Activated CD8-positive, alpha-beta memory T cell treated with anti-CD3 and anti-CD28 coated beads, Interleukin-2, amount 50 U/mL, for 24 hours (primary cell): ENCODE results near the gene HNRNPAB.
"Not testable (repeated sequence)": the region's sequence is repeated elsewhere in the genome, so short reads cannot be mapped to it uniquely, and the experiment has no call there.

ENCODE experiments used
- DNase-seq: peaks from one replicate; pipeline ENCODE4 v3.0.0-alpha.2; 2020; ENCODE audit errors: extremely low read depth

The HNRNPAB gene

GRCh38 chr5:178212241-178213002 is 8.1 kb downstream of the HNRNPAB start:
- no peak for DNase-seq

- DNase-seq, result no peak
Measured at GRCh38 chr5:178213003-178213461, 8.7 kb downstream of the HNRNPAB start.

- no peak for DNase-seq
Measured at GRCh38 chr5:178213748-178214151, 9.4 kb downstream of the HNRNPAB start.

GRCh38 chr5:178214160-178214803 is 9.9 kb downstream of the HNRNPAB start:
- DNase-seq, result no peak

GRCh38 chr5:178215280-178216002 is 11.1 kb downstream of the HNRNPAB start:
- no peak for DNase-seq

- no peak for DNase-seq
Measured at GRCh38 chr5:178216088-178216534, 11.8 kb downstream of the HNRNPAB start.

GRCh38 chr5:178216779-178217178 is 12.4 kb downstream of the HNRNPAB start:
- no peak for DNase-seq

GRCh38 chr5:178218237-178218776 is 14.0 kb downstream of the HNRNPAB start:
- DNase-seq, result no peak

GRCh38 chr5:178218827-178219226 is 14.5 kb downstream of the HNRNPAB start:
- no peak for DNase-seq

GRCh38 chr5:178221282-178221681 is 16.9 kb downstream of the HNRNPAB start:
- no peak for DNase-seq

GRCh38 chr5:178221853-178222252 is 17.5 kb downstream of the HNRNPAB start:
- DNase-seq, result no peak

- DNase-seq, result no peak
Measured at GRCh38 chr5:178222292-178222691, 18.0 kb downstream of the HNRNPAB start.

GRCh38 chr5:178223196-178223773 is 19.0 kb downstream of the HNRNPAB start:
- DNase-seq, result no peak

GRCh38 chr5:178223828-178224335 is 19.5 kb downstream of the HNRNPAB start:
- no peak for DNase-seq

GRCh38 chr5:178224403-178224802 is 20.1 kb downstream of the HNRNPAB start:
- no peak for DNase-seq

- DNase-seq, result no peak
Measured at GRCh38 chr5:178225174-178225573, 20.8 kb downstream of the HNRNPAB start.

GRCh38 chr5:178227138-178227659 is 22.9 kb downstream of the HNRNPAB start:
- DNase-seq, result no peak

- DNase-seq, result no peak
Measured at GRCh38 chr5:178227929-178228328, 23.6 kb downstream of the HNRNPAB start.

- no peak for DNase-seq
Measured at GRCh38 chr5:178228609-178229008, 24.3 kb downstream of the HNRNPAB start.

- not testable (repeated sequence) for DNase-seq
Measured at GRCh38 chr5:178229111-178229510, 24.8 kb downstream of the HNRNPAB start.

- no peak for DNase-seq
Measured at GRCh38 chr5:178229861-178230260, 25.5 kb downstream of the HNRNPAB start.
